ENCODE results near the gene KCNQ1.

- TF ChIP-seq CTCF (IDR thresholded peaks at IDR 0.05) (no peak), POLR2A (IDR thresholded peaks at IDR 0.05) (no peak)
Measured at GRCh38 chr11:2869561-2870427, 425.0 kb downstream of the KCNQ1 start.

Measured in body of pancreas (tissue), 4 donors.